ENCODE data around the gene BOLL.
"Not testable (repeated sequence)": the region's sequence is repeated elsewhere in the genome, so short reads cannot be mapped to it uniquely, and the experiment has no call there.

Gene BOLL

GRCh38 chr2:197706839-197707207 lies 78.3 kb downstream of the BOLL start:
- H3K4me3 ChIP-seq (ENCODE audit: low read depth, low read length): peak overlapping the region; percentile 93
- DNase-seq (ENCODE audit: low read depth): peak; percentile 23
- TF ChIP-seq, protein P1, sequence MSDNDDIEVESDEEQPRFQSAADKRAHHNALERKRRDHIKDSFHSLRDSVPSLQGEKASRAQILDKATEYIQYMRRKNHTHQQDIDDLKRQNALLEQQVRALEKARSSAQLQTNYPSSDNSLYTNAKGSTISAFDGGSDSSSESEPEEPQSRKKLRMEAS (IDR thresholded peaks at IDR 0.05; ENCODE audit: low read depth, low read length): no peak
- no peak for TF ChIP-seq CTCF (IDR thresholded peaks at IDR 0.05; ENCODE audit: low read depth, low read length)
- no peak for TF ChIP-seq MYC (IDR thresholded peaks at IDR 0.05; ENCODE audit: low read depth, low read length)
- TF ChIP-seq POLR2A (IDR thresholded peaks at IDR 0.05; ENCODE audit: extremely low read depth, insufficient read length): no peak

DNA sequence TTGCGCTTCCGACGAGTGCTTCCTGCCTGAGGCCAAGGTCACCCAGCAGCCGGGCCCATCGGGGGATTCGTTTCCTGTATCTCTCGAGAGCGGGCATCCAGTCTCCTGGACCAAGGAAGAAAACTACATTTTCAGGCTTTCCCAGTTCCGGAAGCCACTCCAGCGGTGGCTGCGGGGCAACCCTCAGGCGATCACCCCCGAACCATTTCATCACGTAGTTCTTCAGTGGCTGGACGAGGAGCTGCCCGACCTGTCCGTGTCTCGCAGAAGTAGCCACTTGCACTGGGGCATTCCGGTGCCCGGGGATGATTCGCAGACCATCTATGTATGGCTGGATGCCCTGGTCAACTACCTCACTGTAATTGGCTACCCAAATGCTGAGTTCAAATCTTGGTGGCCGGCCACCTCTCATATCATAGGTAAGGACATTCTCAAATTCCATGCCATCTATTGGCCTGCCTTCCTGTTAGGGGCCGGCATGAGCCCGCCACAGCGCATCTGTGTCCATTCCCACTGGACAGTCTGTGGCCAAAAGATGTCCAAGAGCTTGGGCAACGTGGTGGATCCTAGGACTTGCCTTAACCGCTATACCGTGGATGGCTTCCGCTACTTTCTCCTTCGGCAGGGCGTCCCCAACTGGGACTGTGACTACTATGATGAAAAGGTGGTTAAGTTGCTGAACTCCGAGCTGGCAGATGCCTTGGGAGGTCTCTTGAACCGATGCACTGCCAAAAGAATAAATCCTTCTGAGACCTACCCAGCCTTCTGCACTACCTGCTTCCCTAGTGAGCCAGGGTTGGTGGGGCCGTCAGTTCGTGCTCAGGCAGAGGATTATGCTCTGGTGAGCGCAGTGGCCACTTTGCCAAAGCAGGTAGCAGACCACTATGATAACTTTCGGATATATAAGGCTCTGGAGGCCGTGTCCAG lies 78.9 kb downstream of the BOLL start:
- no peak for TF ChIP-seq POLR2A (IDR thresholded peaks at IDR 0.05; ENCODE audit: extremely low read depth, insufficient read length)
- peak; percentile 11; the same call in 1 of the 2 replicates for TF ChIP-seq MYC (IDR thresholded peaks at IDR 0.05; ENCODE audit: low read depth, low read length)
- TF ChIP-seq, protein P1 (IDR thresholded peaks at IDR 0.05; ENCODE audit: low read depth, low read length): 0 out of 2 replicates have a peak, but pooled peaks have one; percentile 6
- peak overlapping the region; percentile 93 for H3K4me3 ChIP-seq (ENCODE audit: low read depth, low read length)

GRCh38 chr2:197705121-197705911 lies 79.8 kb downstream of the BOLL start, which contains the start of gene MARS2:
TSS of gene MARS2 (plus strand) at chr2:197705369. CDS start at chr2:197705406, 37 bp downstream.
- TF ChIP-seq CTCF (IDR thresholded peaks at IDR 0.05; ENCODE audit: low read depth, low read length) (no peak), POLR2A (IDR thresholded peaks at IDR 0.05; ENCODE audit: extremely low read depth, insufficient read length) (peak; percentile 86), MYC (IDR thresholded peaks at IDR 0.05; ENCODE audit: low read depth, low read length) (peak; percentile 98)
- TF ChIP-seq, protein P1 (IDR thresholded peaks at IDR 0.05; ENCODE audit: low read depth, low read length): peak; percentile 97
- H3K4me3 ChIP-seq (ENCODE audit: low read depth, low read length): peak within 1 kb of the TSS; percentile 93

More for the DNA sequence above, 78.9 kb downstream of the BOLL start:
- peak; percentile 50 for DNase-seq (ENCODE audit: low read depth)

GRCh38 chr2:197704434-197705120 lies 80.5 kb downstream of the BOLL start:
- H3K4me3 ChIP-seq (ENCODE audit: low read depth, low read length): peak overlapping the region; percentile 81
- DNase-seq (ENCODE audit: low read depth): peak; percentile 17
- TF ChIP-seq, protein P1 (IDR thresholded peaks at IDR 0.05; ENCODE audit: low read depth, low read length): peak; percentile 42
- no peak for TF ChIP-seq CTCF (IDR thresholded peaks at IDR 0.05; ENCODE audit: low read depth, low read length)

More at GRCh38 chr2:197705121-197705911, 79.8 kb downstream of the BOLL start, which contains the start of gene MARS2:
- peak; percentile 96 for DNase-seq (ENCODE audit: low read depth)

GRCh38 chr2:197700960-197701359 lies 84.2 kb downstream of the BOLL start:
- TF ChIP-seq, protein P1 (IDR thresholded peaks at IDR 0.05; ENCODE audit: low read depth, low read length): no peak
- H3K4me3 ChIP-seq (ENCODE audit: low read depth, low read length): no peak overlapping the region
- no peak for DNase-seq (ENCODE audit: low read depth)

- H3K4me3 ChIP-seq (ENCODE audit: low read depth, low read length): not testable (repeated sequence)
Observed at GRCh38 chr2:197699724-197700123, 85.4 kb downstream of the BOLL start.

DNA sequence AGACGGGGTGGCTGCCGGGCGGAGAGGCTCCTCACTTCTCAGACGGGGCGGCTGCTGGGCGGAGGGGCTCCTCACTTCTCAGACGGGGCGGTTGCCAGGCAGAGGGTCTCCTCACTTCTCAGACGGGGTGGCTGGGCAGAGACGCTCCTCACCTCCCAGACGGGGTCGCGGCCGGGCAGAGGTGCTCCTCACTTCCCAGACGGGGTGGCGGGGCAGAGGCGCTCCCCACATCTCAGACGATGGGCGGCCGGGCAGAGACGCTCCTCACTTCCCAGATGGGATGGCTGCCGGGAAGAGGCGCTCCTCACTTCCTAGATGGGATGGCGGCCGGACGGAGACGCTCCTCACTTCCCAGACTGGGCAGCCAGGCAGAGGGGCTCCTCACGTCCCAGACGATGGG lies 88.5 kb downstream of the BOLL start:
- H3K4me3 ChIP-seq (ENCODE audit: low read depth, low read length); DNase-seq (ENCODE audit: low read depth): not testable (repeated sequence)

More at GRCh38 chr2:197699724-197700123, 85.4 kb downstream of the BOLL start:
- not testable (repeated sequence) for DNase-seq (ENCODE audit: low read depth)

DNA sequence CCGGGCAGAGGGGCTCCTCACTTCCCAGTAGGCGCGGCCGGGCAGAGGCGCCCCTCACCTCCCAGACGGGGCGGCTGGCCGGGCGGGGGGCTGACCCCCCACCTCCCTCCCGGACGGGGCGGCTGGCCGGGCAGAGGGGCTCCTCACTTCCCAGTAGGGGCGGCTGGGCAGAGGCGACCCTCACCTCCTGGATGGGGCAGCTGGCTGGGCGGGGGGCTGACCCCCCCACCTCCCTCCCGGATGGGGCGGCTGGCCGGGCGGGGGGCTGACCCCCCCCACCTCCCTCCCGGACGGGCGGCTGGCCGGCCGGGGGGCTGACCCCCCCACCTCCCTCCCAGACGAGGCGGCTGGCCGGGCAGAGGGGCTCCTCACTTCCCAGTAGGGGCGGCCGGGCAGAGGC lies 89.1 kb downstream of the BOLL start:
- H3K4me3 ChIP-seq (ENCODE audit: low read depth, low read length); DNase-seq (ENCODE audit: low read depth): not testable (repeated sequence)

DNA sequence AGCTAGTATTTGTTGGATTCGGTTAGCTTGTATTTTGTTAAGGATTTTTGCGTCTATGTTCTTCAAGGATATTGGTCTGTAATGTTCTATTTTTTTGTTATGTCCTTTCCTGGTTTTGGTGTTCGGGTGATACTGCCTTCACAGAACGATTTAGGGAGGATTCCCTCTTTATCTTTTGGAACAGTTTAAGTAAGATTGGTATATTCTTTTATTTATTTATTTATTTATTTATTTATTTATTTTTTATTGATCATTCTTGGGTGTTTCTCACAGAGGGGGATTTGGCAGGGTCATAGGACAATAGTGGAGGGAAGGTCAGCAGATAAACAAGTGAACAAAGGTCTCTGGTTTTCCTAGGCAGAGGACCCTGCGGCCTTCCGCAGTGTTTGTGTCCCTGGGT lies 89.9 kb downstream of the BOLL start:
- H3K4me3 ChIP-seq (ENCODE audit: low read depth, low read length); DNase-seq (ENCODE audit: low read depth): not testable (repeated sequence)
